Hematopoietic multipotent progenitor cell treated with erythropoietin and hydrocortisone succinate and interleukin-3 and kit ligand, for 15 days (in vitro differentiated cells): Measurements from ENCODE around the gene ANXA3.

Experiments used
- DNase-seq: peaks from one replicate; pipeline ENCODE4 v3.0.0-alpha.2; 2015; ENCODE audit warnings: low spot score

ANXA3 gene

GRCh38 chr4:78644744-78645330 lies 93.3 kb downstream of the ANXA3 start:
- peak; percentile 88 for DNase-seq

- DNase-seq: peak; percentile 85
Measured at GRCh38 chr4:78645853-78646757, 94.5 kb downstream of the ANXA3 start.

- no peak for DNase-seq
Measured at GRCh38 chr4:78647272-78647671, 95.7 kb downstream of the ANXA3 start.

- DNase-seq: no peak
Measured at GRCh38 chr4:78648640-78649363, 97.2 kb downstream of the ANXA3 start.

GRCh38 chr4:78650106-78651024 lies 98.8 kb downstream of the ANXA3 start:
- peak; percentile 65 for DNase-seq

- DNase-seq: peak; percentile 64
Measured at GRCh38 chr4:78651250-78651860, 99.8 kb downstream of the ANXA3 start.

- DNase-seq: no peak
Measured at GRCh38 chr4:78652282-78652876, 100.8 kb downstream of the ANXA3 start.

GRCh38 chr4:78653655-78654054 lies 102.1 kb downstream of the ANXA3 start:
- DNase-seq: peak; percentile 54

GRCh38 chr4:78654807-78655206 lies 103.2 kb downstream of the ANXA3 start:
- no peak for DNase-seq

- no peak for DNase-seq
Measured at GRCh38 chr4:78656968-78657445, 105.4 kb downstream of the ANXA3 start.

- peak; percentile 31 for DNase-seq
Measured at GRCh38 chr4:78659264-78659663, 107.7 kb downstream of the ANXA3 start.

GRCh38 chr4:78659665-78660064 lies 108.1 kb downstream of the ANXA3 start:
- DNase-seq: no peak
